Measurements from ENCODE around the gene LYPD5.
"Not testable (repeated sequence)": the region's sequence is repeated elsewhere in the genome, so short reads cannot be mapped to it uniquely, and the experiment has no call there.

Gene LYPD5, protein sequence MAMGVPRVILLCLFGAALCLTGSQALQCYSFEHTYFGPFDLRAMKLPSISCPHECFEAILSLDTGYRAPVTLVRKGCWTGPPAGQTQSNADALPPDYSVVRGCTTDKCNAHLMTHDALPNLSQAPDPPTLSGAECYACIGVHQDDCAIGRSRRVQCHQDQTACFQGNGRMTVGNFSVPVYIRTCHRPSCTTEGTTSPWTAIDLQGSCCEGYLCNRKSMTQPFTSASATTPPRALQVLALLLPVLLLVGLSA

DNA sequence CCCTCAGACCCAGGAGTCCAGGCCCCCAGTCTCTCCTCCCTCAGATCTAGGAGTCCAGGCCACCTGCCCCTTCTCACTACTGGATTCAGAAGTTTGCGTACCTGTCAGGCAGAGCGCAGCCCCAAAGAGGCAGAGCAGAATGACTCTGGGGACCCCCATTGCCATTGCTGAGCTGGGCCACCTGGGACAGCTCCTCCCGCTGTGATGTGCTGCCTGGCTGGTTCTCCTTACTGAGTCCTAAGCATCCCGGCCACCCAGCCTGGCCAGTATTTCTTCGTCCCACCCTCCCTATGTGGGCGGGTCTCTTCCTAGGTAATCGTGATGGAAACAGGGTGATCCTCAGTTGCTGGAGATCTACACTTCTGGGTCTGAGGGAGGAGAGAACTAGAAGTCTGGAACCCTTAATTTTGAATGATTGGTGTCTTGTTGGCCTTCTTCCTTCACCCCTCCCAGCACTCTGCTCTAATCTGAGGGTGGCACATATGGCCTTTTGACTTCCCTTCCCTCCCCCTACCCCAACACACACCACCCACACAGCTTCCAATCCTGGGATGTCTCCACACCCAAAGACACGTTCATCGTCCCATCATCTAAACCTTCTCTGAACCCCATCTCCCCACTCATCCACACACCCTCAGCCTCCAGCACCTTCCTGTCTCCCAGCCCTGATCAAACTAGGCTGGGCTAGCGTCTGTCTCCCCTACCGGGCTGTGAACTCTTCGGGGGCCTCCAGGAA lies at the start of gene LYPD5:
Gene LYPD5 (minus strand): TSS at position 232 of the 736 bp plus-strand sequence. CDS start 67 bp downstream, at position 165.
- DNase-seq (ENCODE audit: low read depth in 3 of 3) = no peak

DNA sequence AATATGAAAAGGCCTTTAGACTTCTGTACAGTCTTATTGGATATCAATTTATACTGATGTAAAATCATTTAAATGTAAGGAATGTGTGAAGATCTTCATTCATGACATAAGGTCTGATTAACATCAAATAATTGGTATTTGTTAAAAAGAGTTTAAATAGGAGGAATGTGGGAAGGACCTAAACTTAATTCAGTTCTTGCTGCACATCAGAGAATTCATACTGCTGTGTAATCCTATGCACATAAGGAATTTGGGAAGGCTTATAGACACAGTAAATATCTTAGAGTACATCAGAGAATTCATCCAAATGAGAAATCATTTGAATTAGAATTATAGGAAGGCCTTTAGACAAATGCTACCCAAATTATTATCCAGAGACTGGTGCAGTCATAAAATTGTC lies 46.6 kb upstream of the LYPD5 start:
- DNase-seq (ENCODE audit: low read depth in 3 of 3) = no peak

- no peak for DNase-seq (ENCODE audit: low read depth in 3 of 3)
These were observed 45.6 kb upstream of the LYPD5 start for GRCh38 chr19:43847884-43848283.

- no peak for DNase-seq (ENCODE audit: low read depth in 3 of 3)
These were observed 45.0 kb upstream of the LYPD5 start for GRCh38 chr19:43847246-43847645.

DNA sequence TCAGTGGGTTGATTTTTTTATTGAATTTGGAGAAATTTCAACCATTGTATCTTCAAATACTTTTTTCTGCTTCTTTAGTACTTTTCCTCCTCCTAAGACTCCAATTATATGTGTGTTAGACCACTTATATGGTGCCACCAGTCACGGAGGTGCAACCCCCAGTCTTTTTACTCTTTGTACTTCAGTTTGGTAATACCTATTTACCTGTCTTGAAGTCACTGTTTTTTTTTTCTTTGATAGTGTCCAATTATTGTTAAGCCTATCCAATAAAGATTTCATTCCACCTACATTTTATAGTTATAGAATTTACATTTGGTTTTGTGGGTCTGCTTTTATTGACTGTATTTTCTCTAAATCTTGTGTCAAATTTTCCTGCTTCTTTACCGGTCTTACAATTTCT lies 39.8 kb upstream of the LYPD5 start:
- no peak for DNase-seq (ENCODE audit: low read depth in 3 of 3)

DNA sequence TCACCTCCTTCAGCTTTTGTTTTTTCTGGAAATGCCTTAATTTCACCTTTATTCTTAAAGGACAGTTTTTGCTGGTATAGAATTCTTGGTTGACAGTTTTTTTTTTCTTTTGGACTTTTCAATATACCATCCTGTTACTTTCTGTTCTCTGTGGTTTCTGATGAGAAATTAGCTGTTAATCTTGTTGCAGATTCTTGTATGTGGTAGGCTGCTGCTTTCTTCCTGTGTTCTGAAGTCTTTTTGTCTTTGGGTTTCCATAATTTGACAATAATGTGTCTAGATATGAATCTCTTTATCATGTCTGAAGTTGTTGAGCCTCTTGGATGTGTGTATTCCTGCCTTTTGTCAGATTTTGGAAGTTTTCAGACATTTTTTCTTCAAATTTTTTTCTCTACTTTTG lies 36.9 kb upstream of the LYPD5 start:
- DNase-seq (ENCODE audit: low read depth in 3 of 3) = no peak

DNA sequence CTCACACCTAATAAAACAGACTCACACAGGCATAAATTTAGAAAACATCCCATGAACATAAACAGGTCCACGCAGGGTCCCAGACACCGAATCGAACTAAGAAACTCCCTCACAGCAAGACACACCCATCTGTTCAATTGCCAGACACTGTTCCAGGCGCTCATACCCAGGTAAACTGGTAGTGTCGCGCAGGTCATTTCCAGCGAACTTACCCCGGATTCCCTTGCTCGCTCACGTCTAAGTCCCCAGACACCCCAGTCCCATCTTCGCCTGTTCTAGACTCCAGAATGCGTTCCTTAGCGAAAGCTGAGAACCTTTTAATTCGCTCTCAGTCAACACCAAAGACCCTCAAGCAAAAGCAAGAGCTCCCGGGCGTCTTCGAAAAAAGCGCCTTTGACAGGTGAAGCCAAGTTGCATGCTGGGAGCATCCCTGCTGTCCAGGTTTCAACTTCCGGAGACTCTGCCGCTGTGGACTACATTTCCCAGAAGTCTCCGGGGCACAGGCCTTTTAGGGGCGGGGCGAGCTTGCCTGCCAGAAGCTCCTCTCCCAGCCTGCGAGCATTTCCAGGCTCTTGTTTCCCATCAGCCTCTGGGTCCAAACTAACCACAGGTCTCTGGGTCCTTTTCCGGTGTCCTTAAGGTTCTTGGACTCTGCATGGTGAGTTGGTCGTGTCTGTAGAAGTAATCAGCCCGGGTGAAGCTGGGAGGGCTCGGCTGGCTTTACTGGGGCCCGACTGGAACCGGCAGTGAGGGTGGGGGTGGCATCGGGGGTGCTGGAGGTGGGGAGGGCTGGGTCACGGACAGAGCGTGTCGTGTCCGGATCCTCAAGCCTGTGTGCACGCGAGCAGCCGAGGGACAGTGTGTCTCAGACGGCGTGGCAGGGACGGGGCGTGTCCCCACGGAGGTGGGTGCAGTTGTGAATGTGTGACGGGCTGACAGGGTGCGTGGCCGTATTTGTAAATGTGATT lies 24.8 kb upstream of the LYPD5 start, which contains the start of gene ZNF283:
Gene ZNF283 (plus strand): TSS at position 535 of the 968 bp plus-strand sequence. CDS start 6,184 bp downstream, outside the sequence.
- DNase-seq (ENCODE audit: low read depth in 3 of 3) = peak; percentile 71 to 84 (median 76)

DNA sequence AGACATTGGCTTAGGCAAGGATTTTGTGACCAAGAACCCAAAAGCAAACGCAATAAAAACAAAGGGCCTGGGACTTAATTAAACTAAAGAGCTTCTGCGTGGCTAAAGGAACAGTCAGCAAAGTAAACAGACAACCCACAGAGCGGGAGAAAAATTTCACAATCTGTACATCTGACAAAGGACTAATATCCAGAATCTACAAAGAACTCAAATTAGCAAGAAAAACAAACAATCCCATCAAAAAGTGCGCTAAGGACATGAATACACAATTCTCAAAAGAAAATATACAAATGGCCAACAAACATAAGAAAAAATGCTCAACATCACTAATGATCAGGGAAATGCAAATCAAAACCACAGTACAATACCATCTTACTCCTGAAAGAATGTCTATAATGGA lies 22.3 kb upstream of the LYPD5 start:
- not testable (repeated sequence) for DNase-seq (ENCODE audit: low read depth in 3 of 3)

- not testable (repeated sequence) for DNase-seq (ENCODE audit: low read depth in 3 of 3)
These were observed 21.6 kb upstream of the LYPD5 start for GRCh38 chr19:43823856-43824255.

DNA sequence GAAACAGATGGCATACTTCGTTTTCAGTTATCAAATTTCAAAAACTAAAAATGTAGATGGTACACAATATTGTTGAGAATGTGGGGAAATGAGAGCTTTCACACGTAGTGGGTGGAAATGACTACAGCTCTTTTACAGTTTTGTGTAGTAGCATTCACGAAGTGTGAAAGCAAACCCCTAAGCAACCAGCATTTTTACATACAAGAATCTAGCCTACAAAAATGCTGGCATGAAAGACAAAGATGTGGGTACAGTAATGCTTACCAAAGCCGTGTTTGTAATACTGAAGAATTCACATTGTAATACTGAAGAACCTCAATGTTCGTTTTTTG lies 18.6 kb upstream of the LYPD5 start:
- no peak for DNase-seq (ENCODE audit: low read depth in 3 of 3)

DNA sequence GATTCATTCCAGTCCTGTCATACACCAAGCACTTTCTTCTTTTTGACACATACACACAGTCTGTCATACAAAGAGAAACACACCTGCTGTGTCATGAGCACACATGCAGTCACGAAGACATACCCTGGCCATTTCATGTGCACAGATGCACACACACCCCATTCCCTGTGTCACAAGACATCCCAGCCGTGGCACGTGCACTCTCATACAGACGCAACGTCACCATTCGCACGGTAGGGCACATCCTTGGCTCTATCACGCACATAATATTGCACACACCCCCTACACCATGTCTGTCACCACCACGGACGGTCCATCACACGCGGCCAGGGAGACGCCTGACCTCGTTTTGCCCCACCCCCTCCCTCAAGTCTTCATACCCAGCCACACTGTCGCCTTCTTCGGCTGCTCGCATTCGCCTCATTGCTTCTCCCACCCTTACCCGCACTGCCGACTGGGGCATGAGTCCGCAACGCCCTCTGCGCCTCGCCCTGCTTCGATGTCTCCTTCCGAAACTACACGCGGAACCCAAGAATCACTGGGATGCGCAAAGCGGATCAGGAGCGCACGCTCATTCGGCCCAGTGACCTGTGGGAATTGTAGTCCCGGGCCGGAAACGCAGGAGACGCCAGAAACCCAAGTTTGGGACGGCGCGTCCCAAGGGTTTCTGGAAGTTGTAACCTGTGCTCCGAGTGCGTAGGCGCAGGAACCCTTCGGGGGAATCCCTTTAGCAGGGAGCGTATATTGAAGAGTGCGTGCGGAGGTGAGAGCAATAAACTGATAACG lies 18.0 kb upstream of the LYPD5 start:
- peak in 1 of 3 experiments; percentile 39 for DNase-seq (ENCODE audit: low read depth in 3 of 3)

DNA sequence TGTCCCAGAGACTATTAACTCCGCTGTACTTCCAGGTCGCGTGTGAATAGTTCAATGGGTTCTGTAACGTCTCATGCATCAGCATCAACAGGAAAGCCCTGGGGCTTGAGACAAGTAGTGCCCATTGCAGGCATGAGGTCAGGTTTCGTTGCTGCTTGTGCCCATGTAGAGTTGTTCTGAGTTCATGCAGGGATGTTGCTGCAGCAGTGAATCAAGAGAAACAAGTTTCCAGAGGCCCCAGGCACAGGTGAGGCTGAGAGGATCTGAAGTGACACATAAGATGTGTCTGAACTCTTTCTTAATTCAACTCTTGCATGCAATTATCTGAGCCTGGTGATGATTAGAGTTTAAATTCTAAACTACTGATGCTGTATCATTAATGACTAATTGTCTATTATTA lies 16.3 kb upstream of the LYPD5 start:
- no peak for DNase-seq (ENCODE audit: low read depth in 3 of 3)

GRCh38 chr19:43817454-43817853 lies 15.2 kb upstream of the LYPD5 start:
- DNase-seq (ENCODE audit: low read depth in 3 of 3) = not testable (repeated sequence)

- DNase-seq (ENCODE audit: low read depth in 3 of 3) = no peak
These were observed 12.6 kb upstream of the LYPD5 start for GRCh38 chr19:43814663-43815352.

DNA sequence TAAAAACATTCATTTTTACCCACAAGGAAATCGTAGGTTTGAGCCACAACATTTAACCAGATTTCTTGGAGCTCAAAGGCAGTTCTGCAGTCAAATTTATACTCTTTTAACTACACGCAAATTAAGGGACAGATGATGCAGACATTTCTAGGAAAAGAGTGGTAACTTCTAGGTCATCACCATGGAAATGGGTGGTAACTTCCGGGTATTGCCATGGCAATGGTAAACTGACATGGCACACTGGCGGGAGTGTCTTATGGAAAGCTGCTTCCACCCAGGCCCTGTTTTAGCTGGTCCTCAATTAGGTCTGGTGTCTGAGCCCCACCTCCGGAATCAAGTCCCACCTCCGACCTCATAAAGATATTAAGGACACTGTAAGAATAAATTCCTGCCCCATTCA lies 10.4 kb upstream of the LYPD5 start:
- no peak for DNase-seq (ENCODE audit: low read depth in 3 of 3)

GRCh38 chr19:43812259-43812658 lies 10.0 kb upstream of the LYPD5 start:
- DNase-seq (ENCODE audit: low read depth in 3 of 3) = no peak

DNA sequence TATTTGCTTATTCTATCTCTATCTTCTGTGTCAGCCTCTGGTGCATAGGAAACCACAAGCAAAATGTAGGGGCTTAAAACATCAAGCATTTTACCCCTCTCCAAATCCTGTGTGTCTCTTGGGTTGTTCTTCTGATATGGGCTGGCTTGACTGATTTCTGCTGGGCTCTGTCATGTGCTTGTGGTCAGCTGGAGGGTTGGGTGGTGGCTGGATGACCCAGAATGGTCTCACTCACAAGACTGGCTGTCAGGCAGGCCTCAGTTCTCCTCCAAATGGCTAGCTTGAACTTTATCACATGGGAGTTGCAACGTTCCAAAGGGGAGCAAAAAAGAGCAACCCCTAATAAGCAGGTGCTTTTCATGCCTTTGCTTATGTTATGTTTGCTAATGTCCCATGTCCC lies 9.6 kb upstream of the LYPD5 start:
- no peak for DNase-seq (ENCODE audit: low read depth in 3 of 3)

GRCh38 chr19:43809762-43810696 lies 7.8 kb upstream of the LYPD5 start:
- DNase-seq (ENCODE audit: low read depth in 3 of 3) = no peak

DNA sequence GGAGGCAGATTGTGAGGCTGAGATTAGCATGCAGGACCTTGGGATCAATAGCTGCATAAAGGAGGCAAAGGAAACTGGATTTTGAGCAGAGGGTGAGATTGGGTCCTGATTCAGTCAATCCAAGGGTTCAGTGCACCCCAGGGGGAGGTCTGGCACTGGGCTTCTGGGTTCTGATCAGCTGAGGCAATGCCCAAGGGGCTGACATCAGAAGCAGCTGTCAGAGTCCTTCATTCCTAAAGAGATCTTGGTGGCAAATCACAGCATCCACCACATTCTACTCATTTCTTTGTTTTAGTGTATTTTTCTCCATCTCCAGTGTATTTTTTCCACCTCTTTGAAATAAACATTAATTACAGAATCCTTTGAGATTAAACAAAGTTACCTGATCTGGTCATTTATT lies 5.4 kb upstream of the LYPD5 start:
- DNase-seq (ENCODE audit: low read depth in 3 of 3) = no peak

DNA sequence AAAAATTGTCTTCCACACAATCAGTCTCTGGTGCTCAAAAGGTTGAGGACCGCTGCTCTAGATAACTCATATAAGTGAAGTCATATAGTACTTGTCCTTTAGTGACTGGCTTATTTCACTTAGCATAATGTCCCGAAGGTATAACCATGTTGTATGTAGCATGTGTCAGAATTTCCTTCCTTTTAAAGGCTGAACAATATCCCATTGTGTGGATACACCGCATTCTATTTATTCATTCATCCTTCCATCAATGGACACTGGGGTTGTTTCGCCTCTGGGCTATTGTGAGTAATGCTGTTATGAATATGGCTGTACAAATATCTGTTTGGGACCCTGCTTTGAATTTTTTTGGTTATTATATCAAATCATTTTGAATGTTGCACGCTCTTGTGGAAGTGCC lies 4.6 kb upstream of the LYPD5 start:
- no peak for DNase-seq (ENCODE audit: low read depth in 3 of 3)

Data from stimulated activated CD4-positive, alpha-beta T cell treated with anti-CD3 and anti-CD28 coated beads, TNF-alpha, amount 100 ng/mL, for 24 hours (primary cell).